ENCODE data around the gene RCOR2. TPM values are rescaled to one million over a fixed set of nuclear protein-coding genes. Genes with fewer than 3 reads are reported as not detected.

RCOR2 gene
- total and polyA plus RNA-seq, 2 of the 13 experiments (the other 11 are each of a cell fraction or from before 2014, with no cell fraction given) = 8.3 to 8.5 TPM

- TF ChIP-seq PAXIP1 (CRISPR knock-in tag; conservative IDR thresholded peaks at IDR 0.05) (peak; percentile 60), ZSCAN22 (CRISPR knock-in tag; IDR thresholded peaks at IDR 0.05) (no peak), ELF3 (CRISPR knock-in tag; IDR thresholded peaks at IDR 0.05) (peak; percentile 60), MAFK (conservative IDR thresholded peaks at IDR 0.05 in 1 of 2, IDR thresholded peaks at IDR 0.05 in 1 of 2; ENCODE audit: low read length in 2 of 2) (no peak), NR1H2 (CRISPR knock-in tag; IDR thresholded peaks at IDR 0.05; ENCODE audit: borderline replicate concordance, low read depth) (no peak), MBNL3 (CRISPR knock-in tag; conservative IDR thresholded peaks at IDR 0.05) (no peak), SMARCC2 (IDR thresholded peaks at IDR 0.05) (no peak), TOE1 (CRISPR knock-in tag; IDR thresholded peaks at IDR 0.05) (no peak), ZSCAN12 (CRISPR knock-in tag; IDR thresholded peaks at IDR 0.05) (no peak), ZNF350 (CRISPR knock-in tag; IDR thresholded peaks at IDR 0.05; ENCODE audit: borderline replicate concordance, low read depth) (no peak), MIER2 (CRISPR knock-in tag; IDR thresholded peaks at IDR 0.05) (no peak), KAT7 (CRISPR knock-in tag; IDR thresholded peaks at IDR 0.05; ENCODE audit: borderline replicate concordance) (no peak), LRRFIP1 (CRISPR knock-in tag; conservative IDR thresholded peaks at IDR 0.05) (no peak), ZNF430 (CRISPR knock-in tag; IDR thresholded peaks at IDR 0.05) (peak; percentile 76), KDM6A (CRISPR knock-in tag; IDR thresholded peaks at IDR 0.05; ENCODE audit: low read depth) (no peak), ZBTB46 (CRISPR knock-in tag; IDR thresholded peaks at IDR 0.05; ENCODE audit: borderline replicate concordance) (no peak), SALL2 (CRISPR knock-in tag; IDR thresholded peaks at IDR 0.05) (no peak), ZNF562 (CRISPR knock-in tag; IDR thresholded peaks at IDR 0.05; ENCODE audit: borderline replicate concordance) (no peak), ZNF503 (CRISPR knock-in tag; IDR thresholded peaks at IDR 0.05) (no peak), ZNF446 (CRISPR knock-in tag; IDR thresholded peaks at IDR 0.05) (no peak)
Observed at GRCh38 chr11:63920126-63920938, 3.4 kb upstream of the RCOR2 start (continued).

Data from HepG2 (cell line).